HG02763 (cell line): ENCODE data around the gene AKR1C8.
"Not testable (repeated sequence)": the region's sequence is repeated elsewhere in the genome, so short reads cannot be mapped to it uniquely, and the experiment has no call there.

Experiments used
- ATAC-seq: cut with Tn5 transposase; IDR thresholded peaks from one replicate; pipeline ENCODE4 v1.9.1; 2021; ENCODE audit warnings: mild to moderate bottlenecking, moderate library complexity; ENCODE audit not compliant: unreplicated experiment

The AKR1C8 gene

GRCh38 chr10:5109861-5110260 lies 75.1 kb downstream of the AKR1C8 start:
- ATAC-seq: not testable (repeated sequence)

GRCh38 chr10:5108658-5109416 lies 76.1 kb downstream of the AKR1C8 start:
- ATAC-seq: no peak

GRCh38 chr10:5107860-5108526 lies 77.0 kb downstream of the AKR1C8 start:
- ATAC-seq: no peak

- ATAC-seq: no peak
Measured at GRCh38 chr10:5106553-5106952, 78.4 kb downstream of the AKR1C8 start.

GRCh38 chr10:5105626-5106025 lies 79.3 kb downstream of the AKR1C8 start:
- no peak for ATAC-seq
